ENCODE measurements around the gene TMEM204.

Gene TMEM204

DNA sequence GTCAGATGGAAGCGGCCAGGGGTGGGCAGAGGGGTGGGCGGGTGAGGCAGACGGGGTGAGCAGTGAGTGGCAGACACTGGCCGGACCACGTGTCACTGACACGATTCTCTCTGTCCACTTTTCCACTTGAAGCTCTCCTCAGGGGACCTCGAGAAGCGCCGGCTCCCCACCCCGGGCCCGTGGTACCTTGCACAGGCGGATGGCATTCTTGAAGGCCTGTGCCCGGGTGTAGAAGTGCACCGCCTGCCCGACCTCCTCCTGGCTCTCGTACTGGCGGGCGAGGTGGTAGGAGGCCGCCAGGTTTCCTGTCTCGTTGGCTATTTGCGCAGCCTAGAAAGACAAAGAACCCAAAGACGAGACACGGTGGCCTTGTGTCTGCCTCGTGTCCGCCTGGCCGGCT is 9.1 kb upstream of the TMEM204 start:
- Histone ChIP-seq H3K9me3 (ENCODE audit: control insufficient read depth, insufficient read depth, low read length) (no peaks in the 10 kb centered on the region), H3K9ac (ENCODE audit: low read depth, low read length) (no peak overlapping the region)

DNA sequence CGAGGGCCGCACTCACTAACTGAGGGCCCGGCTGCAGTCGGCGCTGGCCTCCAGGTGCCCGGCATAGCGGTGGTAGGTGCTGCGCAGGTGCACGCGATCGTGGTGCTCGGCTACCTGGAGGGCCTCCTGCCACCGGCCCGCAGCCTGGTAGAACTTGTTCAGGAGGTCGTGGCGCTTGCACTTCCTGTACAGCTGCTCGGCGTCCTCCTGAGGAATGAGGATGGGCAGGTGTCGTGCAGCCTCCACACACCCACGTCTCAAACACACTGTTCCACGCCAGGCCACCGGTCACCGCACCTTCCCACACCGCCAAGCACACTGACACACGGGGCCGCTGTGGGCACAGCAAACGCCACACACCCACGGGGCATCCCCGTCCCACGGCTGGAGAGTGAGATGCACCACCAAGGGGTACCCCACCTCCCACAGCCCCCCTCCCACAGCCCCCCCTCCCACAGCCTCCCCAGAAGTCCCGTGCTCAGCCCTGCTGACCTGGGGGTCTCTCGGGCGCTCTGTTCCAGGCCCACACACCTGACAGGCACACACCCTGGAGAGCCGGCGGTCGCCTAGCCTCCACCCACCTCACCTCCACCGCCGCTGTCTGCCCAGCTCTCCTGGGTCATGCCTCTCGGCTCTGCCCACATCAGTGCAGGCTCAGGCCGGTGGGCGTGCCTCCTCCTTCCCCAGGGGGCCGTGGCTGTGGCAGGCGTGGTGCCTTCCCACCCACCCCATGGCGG is 7.4 kb upstream of the TMEM204 start:
- H3K36me3 ChIP-seq (ENCODE audit: insufficient read depth, low read length): no peaks in the 10 kb centered on the region

More for the DNA sequence above, 9.1 kb upstream of the TMEM204 start:
- Histone ChIP-seq H3K36me3 (ENCODE audit: insufficient read depth, low read length) (no peaks in the 10 kb centered on the region), H3K4me1 (ENCODE audit: insufficient read depth, low read length) (no peaks in the 10 kb centered on the region)

DNA sequence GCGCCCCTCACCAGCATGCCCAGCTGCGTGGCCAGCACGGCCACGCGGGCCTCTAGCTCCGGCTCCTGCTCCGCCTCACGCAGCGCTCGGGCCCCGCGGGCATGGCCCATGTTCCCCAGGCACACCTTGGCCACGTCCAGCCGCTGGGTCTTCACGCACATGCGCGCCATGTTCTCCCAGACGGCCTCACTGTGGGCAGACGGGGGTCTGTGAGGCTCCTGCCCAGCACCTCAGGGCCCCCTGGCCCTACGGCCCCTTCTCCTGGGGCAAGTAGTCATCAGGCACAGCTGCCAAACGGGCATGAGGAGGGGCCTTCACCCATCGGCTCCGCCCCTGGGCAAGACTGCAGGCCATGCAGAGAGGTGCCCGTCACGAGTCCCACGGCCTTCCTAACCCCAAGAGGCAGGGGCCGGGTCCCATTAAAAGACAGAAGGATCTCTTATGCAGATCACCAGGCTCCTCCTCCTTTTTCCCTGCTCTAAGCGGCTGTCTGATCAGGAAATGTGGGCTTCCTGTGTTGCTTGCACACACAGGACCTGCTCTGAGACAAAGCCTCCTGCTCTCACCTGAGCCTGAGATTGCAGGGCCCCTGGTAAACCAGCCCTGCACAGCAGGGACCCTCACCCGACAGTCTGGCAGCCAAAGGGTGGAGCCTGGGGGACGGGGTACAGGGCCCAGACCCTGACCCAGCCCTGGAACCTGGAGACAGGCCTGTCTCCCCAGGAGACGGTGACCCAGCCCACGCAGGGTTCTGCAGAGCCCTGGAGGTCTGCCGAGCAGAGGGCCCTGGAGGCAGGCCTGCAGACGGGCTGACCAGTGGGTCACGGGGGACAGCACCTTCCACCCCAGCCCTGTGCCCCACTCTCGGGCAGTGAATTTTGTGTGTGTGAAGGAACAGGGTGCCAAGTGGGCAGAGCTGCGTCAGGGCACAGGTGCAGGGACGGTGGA is 6.6 kb upstream of the TMEM204 start:
- Histone ChIP-seq H3K4me1 (ENCODE audit: insufficient read depth, low read length) (no peaks in the 10 kb centered on the region), H3K9ac (ENCODE audit: low read depth, low read length) (no peak overlapping the region)

More for the DNA sequence above, 7.4 kb upstream of the TMEM204 start:
- Histone ChIP-seq H3K9me3 (ENCODE audit: control insufficient read depth, insufficient read depth, low read length) (no peaks in the 10 kb centered on the region), H3K9ac (ENCODE audit: low read depth, low read length) (no peak overlapping the region), H3K4me1 (ENCODE audit: insufficient read depth, low read length) (no peaks in the 10 kb centered on the region)

DNA sequence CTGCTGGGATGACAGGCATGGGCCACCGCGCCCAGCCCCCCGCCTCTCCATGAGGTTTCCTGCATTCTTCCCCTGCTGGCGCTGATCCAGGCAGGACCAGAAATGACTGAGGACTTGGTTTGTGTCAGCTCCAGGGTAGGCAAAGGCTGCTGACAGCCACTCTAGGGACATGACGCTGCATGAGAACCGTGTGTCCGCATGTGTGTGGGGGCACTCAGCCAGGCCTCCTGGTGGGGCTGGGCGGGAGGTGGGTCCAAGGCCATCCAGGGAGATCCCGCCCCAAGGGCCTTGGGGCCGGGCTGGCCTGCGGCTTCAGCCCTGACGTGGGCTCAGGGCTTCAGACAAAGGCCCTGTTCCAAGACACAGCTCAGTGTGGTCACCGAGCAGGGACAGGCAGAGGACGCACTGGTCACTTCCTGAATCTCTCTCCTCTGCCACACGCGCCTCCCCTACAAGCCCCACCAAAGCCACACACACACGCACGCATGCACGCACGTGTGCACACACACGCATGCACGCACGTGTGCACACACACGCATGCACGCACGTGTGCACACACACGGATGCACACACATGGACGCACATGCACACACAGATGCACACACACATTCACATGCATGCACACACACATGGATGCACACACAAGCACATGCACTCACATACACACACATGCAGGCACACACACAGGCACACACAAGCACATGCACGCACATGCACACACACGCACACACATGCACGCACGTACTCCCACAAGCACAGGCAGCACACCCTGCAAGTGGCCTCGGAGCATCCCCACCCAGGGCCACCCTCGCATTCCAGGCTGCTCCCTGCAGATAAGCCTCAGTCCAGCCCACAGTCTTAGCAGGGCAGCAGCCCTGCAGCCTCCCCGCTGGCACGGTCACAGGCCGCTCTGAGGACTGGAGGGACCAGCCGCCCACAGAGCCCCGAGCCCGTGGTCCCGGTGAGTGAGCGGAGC is 5.3 kb upstream of the TMEM204 start:
- Histone ChIP-seq H3K4me1 (ENCODE audit: insufficient read depth, low read length) (no peaks in the 10 kb centered on the region), H3K9me3 (ENCODE audit: control insufficient read depth, insufficient read depth, low read length) (no peaks in the 10 kb centered on the region), H3K36me3 (ENCODE audit: insufficient read depth, low read length) (no peaks in the 10 kb centered on the region), H3K9ac (ENCODE audit: low read depth, low read length) (no peak overlapping the region)

More for the DNA sequence above, 6.6 kb upstream of the TMEM204 start:
- Histone ChIP-seq H3K36me3 (ENCODE audit: insufficient read depth, low read length) (no peaks in the 10 kb centered on the region), H3K9me3 (ENCODE audit: control insufficient read depth, insufficient read depth, low read length) (no peaks in the 10 kb centered on the region)

DNA sequence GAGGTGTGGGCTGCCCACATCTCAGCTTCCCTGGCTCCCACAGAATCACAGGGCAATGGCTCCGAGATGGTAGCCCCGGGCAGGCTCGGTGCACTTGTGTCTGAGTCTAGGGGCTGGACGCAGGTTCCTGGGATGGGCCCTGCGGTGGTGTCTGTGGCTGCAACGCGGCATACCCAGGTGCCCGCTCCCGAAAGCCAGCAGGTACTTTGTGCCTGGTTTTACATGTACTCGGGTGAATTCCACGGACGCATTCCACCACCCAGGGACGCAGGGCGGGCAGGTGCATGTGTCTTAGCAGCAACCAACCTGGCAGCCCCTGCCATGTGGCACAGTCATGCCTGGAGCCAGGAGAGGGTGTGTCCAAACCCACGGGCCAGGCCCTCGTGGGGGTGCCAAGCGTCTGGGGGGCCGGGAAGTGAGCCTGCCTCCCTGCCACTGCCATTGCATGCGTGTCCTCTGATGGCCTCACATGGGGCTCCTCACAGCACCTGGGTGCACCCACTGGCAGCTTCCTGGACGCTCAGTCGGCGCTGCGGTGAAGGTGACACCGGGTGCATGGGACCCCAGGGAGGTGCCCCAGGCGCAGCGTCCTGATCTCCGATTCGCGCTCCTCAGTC is 4.4 kb upstream of the TMEM204 start:
- Histone ChIP-seq H3K9me3 (ENCODE audit: control insufficient read depth, insufficient read depth, low read length) (no peaks in the 10 kb centered on the region), H3K9ac (ENCODE audit: low read depth, low read length) (no peak overlapping the region), H3K4me1 (ENCODE audit: insufficient read depth, low read length) (no peaks in the 10 kb centered on the region), H3K36me3 (ENCODE audit: insufficient read depth, low read length) (no peaks in the 10 kb centered on the region)

DNA sequence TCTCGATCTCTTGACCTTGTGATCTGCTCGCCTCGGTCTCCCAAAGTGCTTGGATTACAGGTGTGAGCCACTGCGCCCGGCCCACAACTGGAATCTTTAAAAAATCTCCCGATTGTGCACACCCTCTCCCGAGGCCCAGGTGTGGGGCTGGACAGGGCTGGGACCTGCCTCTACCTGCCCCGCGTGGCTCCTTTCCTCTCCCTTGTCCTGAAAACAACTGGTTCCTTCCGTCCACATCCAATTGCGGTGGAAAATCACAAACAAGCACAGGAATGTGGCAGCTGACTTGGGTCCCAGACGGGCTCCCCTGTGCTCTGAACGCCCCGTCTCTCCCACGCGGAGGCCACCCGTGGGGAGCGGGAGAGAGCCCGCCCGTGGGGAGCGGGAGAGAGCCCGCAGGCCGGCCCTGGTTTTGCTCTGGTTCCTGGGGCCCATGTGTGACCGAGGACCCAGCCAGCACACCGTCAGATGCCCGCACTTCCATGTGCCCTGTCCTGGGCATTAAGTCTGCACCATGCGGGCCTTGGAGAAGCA is 3.0 kb upstream of the TMEM204 start:
- H3K9ac ChIP-seq (ENCODE audit: low read depth, low read length): no peak overlapping the region
- H3K4me1 ChIP-seq (ENCODE audit: insufficient read depth, low read length): no peaks in the 10 kb centered on the region
- H3K36me3 ChIP-seq (ENCODE audit: insufficient read depth, low read length): no peaks in the 10 kb centered on the region
- no peaks in the 10 kb centered on the region for H3K9me3 ChIP-seq (ENCODE audit: control insufficient read depth, insufficient read depth, low read length)

DNA sequence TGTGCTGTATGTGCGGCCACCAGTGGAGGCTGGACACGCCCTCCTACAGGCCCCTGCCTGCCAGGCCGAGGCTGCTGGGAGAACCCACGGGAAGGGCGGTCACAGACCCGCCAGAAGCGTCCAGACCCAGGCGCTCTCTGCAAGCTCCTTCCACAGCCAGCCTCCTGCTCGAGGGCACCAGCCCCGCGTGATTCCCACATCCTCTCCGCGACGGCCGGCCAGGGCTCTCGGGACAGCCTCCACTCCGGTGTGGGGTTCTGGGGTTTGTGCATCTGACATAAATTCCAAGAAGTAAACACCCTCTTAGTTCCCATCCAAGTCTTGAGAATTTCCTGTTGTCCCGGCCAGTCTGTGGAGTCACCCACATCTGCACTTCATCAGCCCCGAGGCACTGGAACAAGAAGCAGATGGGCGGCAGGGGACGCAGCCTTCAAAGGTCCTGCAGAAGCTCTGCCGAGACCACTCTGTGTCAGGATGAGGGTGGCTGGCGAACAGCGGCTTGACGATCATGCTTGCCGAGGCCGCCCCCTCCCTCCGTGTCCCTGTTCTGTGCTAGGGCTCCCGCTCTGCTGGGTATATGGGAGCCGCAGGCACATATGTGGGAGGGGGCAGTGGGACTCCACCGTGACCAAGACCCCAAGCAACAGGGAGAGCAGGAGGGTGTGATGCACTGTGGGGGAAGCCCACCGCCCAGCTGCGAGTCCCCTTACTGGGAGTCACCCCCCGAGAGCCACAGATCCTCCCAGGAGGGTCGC is 2.4 kb upstream of the TMEM204 start:
- Histone ChIP-seq H3K4me1 (ENCODE audit: insufficient read depth, low read length) (no peaks in the 10 kb centered on the region), H3K9ac (ENCODE audit: low read depth, low read length) (no peak overlapping the region), H3K36me3 (ENCODE audit: insufficient read depth, low read length) (no peaks in the 10 kb centered on the region), H3K9me3 (ENCODE audit: control insufficient read depth, insufficient read depth, low read length) (no peaks in the 10 kb centered on the region)

DNA sequence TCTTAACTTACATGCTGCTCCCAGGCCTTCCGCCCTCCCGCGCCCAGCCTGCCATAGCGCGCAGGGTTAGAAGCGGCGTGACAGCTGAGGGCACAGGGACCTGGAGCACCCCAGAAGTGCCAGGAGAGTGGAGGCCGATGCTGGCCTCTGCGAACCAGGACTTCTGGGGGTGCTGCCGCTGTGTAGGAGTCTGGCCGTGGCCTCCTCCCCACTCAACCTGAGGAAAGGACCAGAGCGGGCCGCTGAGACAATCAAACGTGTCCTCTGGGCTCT is 1.9 kb upstream of the TMEM204 start:
- H3K9me3 ChIP-seq (ENCODE audit: control insufficient read depth, insufficient read depth, low read length): no peaks in the 10 kb centered on the region
- H3K4me1 ChIP-seq (ENCODE audit: insufficient read depth, low read length): no peaks in the 10 kb centered on the region
- H3K36me3 ChIP-seq (ENCODE audit: insufficient read depth, low read length): no peaks in the 10 kb centered on the region
- no peak overlapping the region for H3K9ac ChIP-seq (ENCODE audit: low read depth, low read length)

DNA sequence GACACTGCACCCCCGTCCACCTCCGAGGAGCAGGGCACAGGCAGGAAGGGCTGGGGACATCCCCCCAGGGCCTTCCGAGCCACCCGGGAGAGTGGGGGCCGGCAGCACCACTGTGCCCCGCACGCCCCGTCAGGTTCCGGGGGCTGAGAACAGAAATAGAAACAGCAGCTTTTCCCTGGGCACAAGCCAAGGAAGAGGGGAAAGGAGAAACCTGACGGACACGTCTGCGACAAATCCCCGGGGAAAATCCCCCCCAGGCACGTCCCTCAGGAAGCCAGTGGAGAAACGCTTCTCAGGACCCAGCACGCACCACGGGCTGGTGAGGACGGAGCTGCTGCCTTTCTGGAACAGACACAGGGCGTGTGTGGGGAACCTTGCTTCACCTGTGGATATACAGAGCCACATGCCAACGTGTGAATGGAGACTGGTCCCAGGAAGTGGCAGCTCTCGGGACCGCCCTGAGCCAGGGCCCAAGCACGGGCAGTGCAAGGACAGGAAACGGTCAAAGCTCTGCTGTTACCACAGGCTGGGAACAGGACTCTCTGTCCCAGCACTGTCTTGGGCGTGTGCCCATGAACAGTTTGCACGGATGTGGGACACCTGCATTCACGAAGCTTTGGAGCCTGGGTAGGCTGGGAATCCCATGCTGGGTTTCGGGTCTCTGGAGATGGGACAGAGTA is 1.2 kb upstream of the TMEM204 start:
- H3K4me1 ChIP-seq (ENCODE audit: insufficient read depth, low read length): no peaks in the 10 kb centered on the region
- H3K36me3 ChIP-seq (ENCODE audit: insufficient read depth, low read length): no peaks in the 10 kb centered on the region
- H3K9me3 ChIP-seq (ENCODE audit: control insufficient read depth, insufficient read depth, low read length): no peaks in the 10 kb centered on the region
- H3K9ac ChIP-seq (ENCODE audit: low read depth, low read length): no peak overlapping the region

DNA sequence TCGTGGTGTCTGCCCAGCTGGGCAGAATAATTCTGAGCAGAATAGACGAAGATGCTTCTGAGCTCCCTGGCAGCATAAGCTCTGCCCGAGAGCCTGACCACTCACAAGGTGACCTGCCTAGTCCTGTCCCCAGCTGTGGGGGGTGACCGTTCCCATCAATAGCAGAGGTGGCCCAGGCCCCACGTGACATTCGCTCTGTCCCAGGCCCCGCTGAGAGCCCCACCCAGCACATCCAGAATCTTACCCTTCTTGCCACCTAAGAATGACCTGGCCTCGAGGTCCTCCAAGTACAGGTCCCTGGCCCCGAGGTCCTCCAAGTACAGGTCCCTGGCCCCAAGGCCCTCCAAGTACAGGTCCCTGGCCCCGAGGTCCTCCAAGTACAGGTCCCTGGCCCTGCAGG is 695 bp upstream of the TMEM204 start:
- H3K9ac ChIP-seq (ENCODE audit: low read depth, low read length): no peak overlapping the region
- H3K4me1 ChIP-seq (ENCODE audit: insufficient read depth, low read length): no peaks in the 10 kb centered on the region
- H3K36me3 ChIP-seq (ENCODE audit: insufficient read depth, low read length): no peaks in the 10 kb centered on the region
- no peaks in the 10 kb centered on the region for H3K9me3 ChIP-seq (ENCODE audit: control insufficient read depth, insufficient read depth, low read length)

DNA sequence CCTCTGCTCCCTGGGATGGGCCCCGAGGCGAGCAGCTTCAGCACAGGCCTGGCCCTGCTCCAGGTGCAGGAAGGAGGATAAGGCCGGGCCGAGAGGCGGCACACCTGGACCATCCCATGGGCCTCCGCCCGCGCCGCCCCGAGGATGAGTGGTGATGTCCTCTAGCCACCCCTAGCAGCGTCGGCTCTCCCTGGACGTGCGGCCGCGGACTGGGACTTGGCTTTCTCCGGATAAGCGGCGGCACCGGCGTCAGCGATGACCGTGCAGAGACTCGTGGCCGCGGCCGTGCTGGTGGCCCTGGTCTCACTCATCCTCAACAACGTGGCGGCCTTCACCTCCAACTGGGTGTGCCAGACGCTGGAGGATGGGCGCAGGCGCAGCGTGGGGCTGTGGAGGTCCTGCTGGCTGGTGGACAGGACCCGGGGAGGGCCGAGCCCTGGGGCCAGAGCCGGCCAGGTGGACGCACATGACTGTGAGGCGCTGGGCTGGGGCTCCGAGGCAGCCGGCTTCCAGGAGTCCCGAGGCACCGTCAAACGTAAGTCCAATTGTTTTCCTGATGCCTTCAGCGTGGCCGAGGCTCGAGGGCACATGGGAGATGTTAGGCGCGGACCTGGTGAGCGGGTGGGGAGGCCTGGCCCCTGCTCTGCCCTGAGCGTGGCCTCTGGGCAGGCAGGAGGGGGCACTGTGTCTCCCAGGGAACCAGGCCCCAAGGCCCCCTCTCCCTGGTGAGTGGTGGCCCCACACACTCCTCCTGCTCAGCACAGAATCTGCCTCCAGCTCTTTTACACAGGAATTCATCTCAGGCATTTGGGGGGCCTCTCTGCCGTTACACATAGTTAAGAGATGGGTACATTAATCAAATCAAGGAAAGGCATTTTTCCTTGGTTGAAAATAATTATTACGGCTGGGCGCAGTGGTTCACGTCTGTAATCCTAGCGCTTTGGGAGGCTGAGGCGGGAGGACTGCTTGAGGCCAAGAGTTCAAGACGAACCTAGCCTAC is 855 bp downstream of the TMEM204 start:
- no peaks in the 10 kb centered on the region for H3K9me3 ChIP-seq (ENCODE audit: control insufficient read depth, insufficient read depth, low read length)
- no peaks in the 10 kb centered on the region for H3K36me3 ChIP-seq (ENCODE audit: insufficient read depth, low read length)
- no peak overlapping the region for H3K9ac ChIP-seq (ENCODE audit: low read depth, low read length)
- H3K4me1 ChIP-seq (ENCODE audit: insufficient read depth, low read length): no peaks in the 10 kb centered on the region
